Measurements from ENCODE around the gene CD300A.

The CD300A gene

DNA sequence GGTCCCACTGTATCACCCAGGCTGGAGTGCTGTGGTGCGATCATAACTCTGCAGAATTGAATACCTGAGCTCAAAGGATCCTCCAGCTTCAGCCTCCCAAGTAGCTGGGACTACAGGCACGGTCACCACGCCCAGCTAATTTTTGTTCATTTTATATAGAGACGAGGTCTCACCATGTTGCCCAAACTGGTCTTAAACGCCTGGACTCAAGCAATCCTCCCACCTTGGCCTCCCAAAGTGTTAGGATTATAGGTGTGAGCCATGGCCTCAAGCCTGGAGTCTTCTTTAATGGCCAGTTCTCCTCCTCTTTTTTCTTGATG is 64.4 kb downstream of the CD300A start:
- H3K27me3 ChIP-seq (ENCODE audit: control insufficient read depth, low read length), result no peaks in the 10 kb centered on the region
- no peak overlapping the region for H3K4me2 ChIP-seq (ENCODE audit: low read length)
- H3K9me3 ChIP-seq (ENCODE audit: control insufficient read depth, insufficient read depth, low read length), result no peaks in the 10 kb centered on the region
- H3K27ac ChIP-seq (ENCODE audit: low read depth, low read length), result no peak overlapping the region
- no peaks in the 10 kb centered on the region for H4K20me1 ChIP-seq (ENCODE audit: control insufficient read depth, insufficient read depth, low read depth, low read length)
- peaks cover 4% of the 10 kb centered on the region for H3K4me1 ChIP-seq (ENCODE audit: control insufficient read depth, low read length)
- no peaks in the 10 kb centered on the region for H3K79me2 ChIP-seq (ENCODE audit: control insufficient read depth, low read length)
- no peaks in the 10 kb centered on the region for H3F3A ChIP-seq (ENCODE audit: control insufficient read depth, insufficient read depth)
- H3K4me3 ChIP-seq (ENCODE audit: low read length), result no peak overlapping the region
- no peaks in the 10 kb centered on the region for H3K36me3 ChIP-seq (ENCODE audit: control insufficient read depth, low read length)
- TF ChIP-seq CTCF (IDR thresholded peaks at IDR 0.05; ENCODE audit: low read depth, low read length, poor library complexity, severe bottlenecking), result no peak
- H3K9me2 ChIP-seq (replicated peaks; ENCODE audit: control insufficient read depth, low read length), result no peaks in the 10 kb centered on the region

DNA sequence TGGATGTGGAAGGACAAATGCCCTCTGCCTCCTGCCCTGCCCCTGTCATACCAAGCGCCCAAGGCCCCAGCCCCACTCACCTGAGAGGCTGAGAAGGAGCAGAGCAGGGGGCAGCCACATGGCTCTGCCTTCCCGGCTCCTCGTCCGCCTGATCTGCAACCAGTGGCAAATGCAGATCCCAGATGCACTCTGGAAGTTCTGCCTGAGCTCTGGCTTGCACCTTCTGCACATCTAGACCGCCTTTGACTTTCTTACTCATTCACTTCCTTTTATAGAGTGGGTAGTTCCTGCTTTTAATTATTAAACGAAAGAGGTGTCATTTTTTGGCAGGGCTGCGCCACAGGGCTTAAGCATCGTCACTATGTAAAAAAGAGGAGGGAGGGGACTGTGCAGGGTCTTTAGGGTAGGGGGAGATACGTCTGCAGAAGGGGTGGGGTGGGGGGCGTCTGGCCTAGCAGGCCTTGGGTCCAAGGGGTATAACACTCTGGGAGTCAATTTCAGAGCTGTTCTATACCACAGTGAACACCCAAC is 64.9 kb downstream of the CD300A start, which contains the start of gene CD300LB:
Gene CD300LB (minus strand): TSS at position 245 of the 531 bp plus-strand sequence. CDS start 125 bp downstream, at position 120.
- H3K27ac ChIP-seq (ENCODE audit: low read depth, low read length), result no peak within 1 kb of the TSS

GRCh38 chr17:74532115-74532514 is 65.7 kb downstream of the CD300A start:
- no peaks in the 10 kb centered on the region for H3K27me3 ChIP-seq (ENCODE audit: control insufficient read depth, low read length)
- no peaks in the 10 kb centered on the region for H3K36me3 ChIP-seq (ENCODE audit: control insufficient read depth, low read length)
- no peaks in the 10 kb centered on the region for H3K9me3 ChIP-seq (ENCODE audit: control insufficient read depth, insufficient read depth, low read length)
- no peak overlapping the region for H3K4me2 ChIP-seq (ENCODE audit: low read length)
- no peaks in the 10 kb centered on the region for H4K20me1 ChIP-seq (ENCODE audit: control insufficient read depth, insufficient read depth, low read depth, low read length)
- no peaks in the 10 kb centered on the region for H3F3A ChIP-seq (ENCODE audit: control insufficient read depth, insufficient read depth)
- H3K9me2 ChIP-seq (replicated peaks; ENCODE audit: control insufficient read depth, low read length), result no peaks in the 10 kb centered on the region
- H3K27ac ChIP-seq (ENCODE audit: low read depth, low read length), result no peak overlapping the region
- H3K79me2 ChIP-seq (ENCODE audit: control insufficient read depth, low read length), result no peaks in the 10 kb centered on the region
- H3K4me1 ChIP-seq (ENCODE audit: control insufficient read depth, low read length), result peaks cover 4% of the 10 kb centered on the region
- TF ChIP-seq CTCF (IDR thresholded peaks at IDR 0.05; ENCODE audit: low read depth, low read length, poor library complexity, severe bottlenecking) (no peak), EZH2phosphoT487 (IDR thresholded peaks at IDR 0.05; ENCODE audit: borderline replicate concordance, low read length) (no peak)
- H3K4me3 ChIP-seq (ENCODE audit: low read length), result no peak overlapping the region

More for the DNA sequence above, 64.9 kb downstream of the CD300A start, which contains the start of gene CD300LB:
- H3K27me3 ChIP-seq (ENCODE audit: control insufficient read depth, low read length), result no peaks in the 10 kb centered on the region
- no peaks in the 10 kb centered on the region for H3K79me2 ChIP-seq (ENCODE audit: control insufficient read depth, low read length)
- H3K9me2 ChIP-seq (replicated peaks; ENCODE audit: control insufficient read depth, low read length), result no peaks in the 10 kb centered on the region
- H3F3A ChIP-seq (ENCODE audit: control insufficient read depth, insufficient read depth), result no peaks in the 10 kb centered on the region
- no peaks in the 10 kb centered on the region for H4K20me1 ChIP-seq (ENCODE audit: control insufficient read depth, insufficient read depth, low read depth, low read length)
- TF ChIP-seq EZH2phosphoT487 (IDR thresholded peaks at IDR 0.05; ENCODE audit: borderline replicate concordance, low read length), result no peak
- TF ChIP-seq CTCF (IDR thresholded peaks at IDR 0.05; ENCODE audit: low read depth, low read length, poor library complexity, severe bottlenecking), result no peak
- peaks cover 4% of the 10 kb centered on the region for H3K4me1 ChIP-seq (ENCODE audit: control insufficient read depth, low read length)
- H3K4me3 ChIP-seq (ENCODE audit: low read length), result no peak within 1 kb of the TSS
- no peak within 1 kb of the TSS for H3K4me2 ChIP-seq (ENCODE audit: low read length)
- no peaks in the 10 kb centered on the region for H3K36me3 ChIP-seq (ENCODE audit: control insufficient read depth, low read length)
- H3K9me3 ChIP-seq (ENCODE audit: control insufficient read depth, insufficient read depth, low read length), result no peaks in the 10 kb centered on the region

Measured in DOHH2 (cell line).